ENCODE measurements around the gene ANAPC4.

- no peak for TF ChIP-seq CTCF (conservative IDR thresholded peaks at IDR 0.05 in 1 of 2, IDR thresholded peaks at IDR 0.05 in 1 of 2; ENCODE audit: extremely low read depth in 1 of 2, insufficient read depth in 1 of 2, low read depth in 1 of 2, low read length in 2 of 2)
- TF ChIP-seq EZH2 (IDR thresholded peaks at IDR 0.05; ENCODE audit: borderline replicate concordance, low read length): no peak
Observed at GRCh38 chr4:25399510-25399909, 22.4 kb downstream of the ANAPC4 start.
